Stimulated activated CD4-positive, alpha-beta T cell treated with anti-CD3 and anti-CD28 coated beads, Interleukin-4, amount 100 ng/mL, for 48 hours (primary cell): ENCODE results near the gene SMAD3.

Experiments used
- DNase-seq, 2 donors: peaks; one replicate each; pipeline ENCODE4 v3.0.0-alpha.2; 2020; ENCODE audit warnings: low read depth in 2 of 2

SMAD3 gene

GRCh38 chr15:67195305-67195704 is 129.9 kb downstream of the SMAD3 start:
- no peak for DNase-seq

GRCh38 chr15:67196222-67196621 is 130.8 kb downstream of the SMAD3 start:
- DNase-seq = no peak

GRCh38 chr15:67196672-67197363 is 131.4 kb downstream of the SMAD3 start:
- no peak for DNase-seq

- no peak for DNase-seq
These were observed 131.9 kb downstream of the SMAD3 start for GRCh38 chr15:67197364-67197695.

GRCh38 chr15:67198157-67198754 is 132.9 kb downstream of the SMAD3 start:
- DNase-seq = no peak

GRCh38 chr15:67199391-67199790 is 134.0 kb downstream of the SMAD3 start:
- DNase-seq = no peak

GRCh38 chr15:67199881-67200763 is 134.7 kb downstream of the SMAD3 start:
- no peak for DNase-seq

GRCh38 chr15:67201136-67201535 is 135.7 kb downstream of the SMAD3 start:
- no peak for DNase-seq

- DNase-seq = no peak
These were observed 136.7 kb downstream of the SMAD3 start for GRCh38 chr15:67202091-67202490.

GRCh38 chr15:67202991-67203390 is 137.6 kb downstream of the SMAD3 start:
- DNase-seq = no peak

GRCh38 chr15:67207555-67208207 is 142.3 kb downstream of the SMAD3 start:
- no peak for DNase-seq

GRCh38 chr15:67208396-67208795 is 143.0 kb downstream of the SMAD3 start:
- DNase-seq = no peak

GRCh38 chr15:67210555-67211168 is 145.3 kb downstream of the SMAD3 start:
- no peak for DNase-seq

- no peak for DNase-seq
These were observed 147.4 kb downstream of the SMAD3 start for GRCh38 chr15:67212684-67213367.

GRCh38 chr15:67215102-67215501 is 149.7 kb downstream of the SMAD3 start:
- DNase-seq = no peak

GRCh38 chr15:67216859-67217258 is 151.5 kb downstream of the SMAD3 start:
- DNase-seq = no peak

- no peak for DNase-seq
These were observed 153.0 kb downstream of the SMAD3 start for GRCh38 chr15:67218428-67218827.

- no peak for DNase-seq
These were observed 153.9 kb downstream of the SMAD3 start for GRCh38 chr15:67219288-67219687.

- no peak for DNase-seq
These were observed 159.5 kb downstream of the SMAD3 start for GRCh38 chr15:67224889-67225288.

GRCh38 chr15:67225336-67225735 is 159.9 kb downstream of the SMAD3 start:
- DNase-seq = no peak

- DNase-seq = no peak
These were observed 162.0 kb downstream of the SMAD3 start for GRCh38 chr15:67227431-67227830.
